HPDE6-E6E7 (cell line): ENCODE data around the gene GNPNAT1.
A peak's percentile ranks its signal among the peaks of the same experiment; 100 is the strongest.

Source experiments
- DNase-seq: peaks from one replicate; pipeline ENCODE4 v3.0.0; 2011; ENCODE audit warnings: missing footprints; ENCODE audit errors: extremely low spot score

GNPNAT1 gene

DNA sequence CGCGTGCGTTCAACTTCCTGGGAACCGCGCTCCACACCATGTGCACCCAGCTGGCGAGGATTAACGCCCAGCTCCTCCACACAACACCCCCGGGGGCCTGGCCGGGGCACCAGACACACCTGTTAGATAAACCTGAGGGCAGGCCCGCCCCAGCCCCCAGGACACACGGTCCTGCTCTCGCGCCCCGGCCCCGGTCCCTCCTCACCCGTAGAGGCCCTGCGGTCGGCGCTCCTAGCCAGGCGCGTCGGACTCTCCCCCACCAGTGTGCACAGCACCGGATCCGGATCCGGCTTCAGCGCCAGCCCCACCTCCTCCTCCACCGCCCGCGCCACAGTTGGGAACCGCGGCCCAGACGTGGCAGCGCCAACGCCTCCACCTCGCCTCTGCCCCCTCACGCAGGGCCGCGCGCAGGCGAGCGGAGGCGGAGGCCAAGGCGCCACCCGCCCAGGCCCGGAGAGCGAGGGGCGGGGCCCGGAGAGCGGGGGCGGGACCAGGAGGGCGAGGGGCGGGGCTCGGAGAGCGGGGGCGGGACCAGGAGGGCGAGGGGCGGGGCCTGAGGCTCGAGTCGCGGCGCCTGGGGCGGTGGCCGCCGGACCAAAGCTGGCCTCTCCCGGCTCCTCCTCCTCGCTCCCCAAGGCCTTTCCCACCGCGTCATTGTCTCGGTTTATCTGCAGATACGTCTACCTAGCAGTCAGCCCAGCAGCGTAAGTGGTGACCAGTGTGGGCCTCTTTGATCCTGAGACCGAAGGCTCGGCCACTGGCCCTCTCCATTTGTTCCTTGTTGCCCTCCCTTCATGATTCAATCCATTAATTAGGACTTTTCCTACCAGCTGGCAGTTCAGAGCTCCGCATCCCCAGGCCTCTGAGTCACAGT is at the start of gene GNPNAT1:
TSS of gene GNPNAT1 (minus strand) at position 385 of the 874 bp plus-strand sequence. CDS start 6,957 bp downstream, outside the sequence.
- DNase-seq: peak; percentile 79

DNA sequence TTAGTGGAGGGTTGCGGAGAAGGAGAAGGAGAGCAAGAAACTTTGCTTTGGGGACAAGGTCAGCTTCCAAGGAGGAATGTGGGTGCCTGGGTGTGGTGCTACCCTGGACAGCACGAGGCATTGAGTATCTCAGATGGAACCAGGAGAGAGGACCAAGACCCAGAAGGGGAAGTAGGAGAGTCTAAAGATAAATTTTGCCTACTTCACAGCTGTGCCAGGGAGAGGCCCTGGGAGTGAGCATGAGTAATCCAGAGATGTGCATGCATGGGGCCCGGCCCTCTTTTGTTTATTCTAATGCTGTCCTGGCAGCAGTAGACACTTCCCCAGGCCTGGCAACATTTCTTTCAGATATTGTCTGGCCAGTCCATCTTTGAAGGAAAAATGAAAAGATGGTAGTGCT is 49.5 kb upstream of the GNPNAT1 start:
- DNase-seq: peak; percentile 48

- no peak for DNase-seq
These were observed 46.0 kb upstream of the GNPNAT1 start for GRCh38 chr14:52837451-52837850.

DNA sequence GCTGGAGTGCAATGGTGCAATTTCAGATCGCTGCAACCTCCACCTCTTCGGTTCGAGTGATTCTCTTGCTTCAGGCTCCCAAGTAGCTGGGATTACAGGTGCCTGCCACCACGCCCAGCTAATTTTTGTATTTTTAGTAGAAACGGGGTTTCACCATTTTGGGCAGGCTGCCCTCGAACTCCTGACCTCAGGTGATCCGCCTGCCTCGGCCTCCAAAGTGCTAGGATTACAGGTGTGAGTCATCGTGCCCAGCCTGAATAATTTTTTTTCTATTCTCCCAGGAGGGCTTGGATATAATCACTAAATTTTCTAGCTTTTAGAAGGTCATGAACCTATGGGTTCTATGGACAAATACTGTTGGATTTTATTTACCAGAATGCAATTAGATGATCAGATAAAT is 44.7 kb upstream of the GNPNAT1 start:
- DNase-seq: no peak

- peak; percentile 52 for DNase-seq
These were observed 43.9 kb upstream of the GNPNAT1 start for GRCh38 chr14:52835122-52835903.

GRCh38 chr14:52834440-52834842 is 43.0 kb upstream of the GNPNAT1 start:
- DNase-seq: peak; percentile 4

GRCh38 chr14:52833891-52834290 is 42.5 kb upstream of the GNPNAT1 start:
- no peak for DNase-seq

DNA sequence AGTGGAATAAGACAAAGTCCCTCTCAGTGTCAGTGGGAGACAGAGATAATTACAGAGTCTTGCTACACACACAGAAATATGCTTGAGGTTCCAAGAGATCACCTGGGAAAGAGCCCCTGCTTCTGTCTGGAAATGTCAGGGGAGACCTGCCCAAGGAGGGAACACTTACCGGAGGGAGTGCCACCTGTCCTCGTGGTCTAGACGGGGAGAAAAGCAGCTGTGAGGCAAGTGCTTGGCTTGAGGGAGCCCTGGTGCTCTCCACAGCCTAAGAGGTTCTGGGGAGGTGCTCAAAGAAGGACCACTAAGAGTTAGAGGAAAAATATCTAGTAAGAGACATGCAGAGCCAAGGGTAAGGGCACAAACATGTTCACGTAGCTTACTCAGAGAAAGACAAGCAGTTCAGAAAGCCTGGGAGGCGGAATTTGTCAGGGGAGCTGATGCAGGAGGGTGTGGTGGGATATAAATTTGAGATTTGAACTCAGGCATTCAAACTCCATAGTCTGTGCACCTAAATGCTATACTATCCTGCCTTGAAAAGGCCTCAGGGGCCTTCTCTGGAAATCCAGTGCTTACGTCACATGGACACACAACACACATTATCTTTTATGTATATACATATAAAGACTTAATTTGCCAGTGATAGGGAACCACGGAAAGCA is 38.2 kb upstream of the GNPNAT1 start:
- DNase-seq: no peak

DNA sequence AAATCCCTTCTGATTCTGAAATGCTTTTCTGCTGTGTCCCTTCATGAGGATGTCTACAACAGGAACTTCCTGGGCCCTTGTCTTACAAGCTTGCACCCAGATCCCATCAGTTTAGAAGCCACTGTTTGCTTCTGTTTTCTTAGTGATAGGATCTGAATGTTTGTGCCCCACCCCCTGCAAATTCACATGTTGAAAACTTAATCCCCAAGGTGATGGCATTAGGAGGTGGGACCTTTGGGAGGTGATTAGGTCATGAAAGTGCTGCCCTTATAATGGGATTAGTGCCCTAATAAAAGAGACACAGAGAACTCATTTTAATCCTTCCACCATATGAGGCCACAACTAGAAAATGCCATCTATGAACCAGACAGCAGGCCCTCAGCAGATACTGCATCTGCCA is 36.0 kb upstream of the GNPNAT1 start:
- DNase-seq: no peak

- DNase-seq: no peak
These were observed 33.7 kb upstream of the GNPNAT1 start for GRCh38 chr14:52825085-52825484.

DNA sequence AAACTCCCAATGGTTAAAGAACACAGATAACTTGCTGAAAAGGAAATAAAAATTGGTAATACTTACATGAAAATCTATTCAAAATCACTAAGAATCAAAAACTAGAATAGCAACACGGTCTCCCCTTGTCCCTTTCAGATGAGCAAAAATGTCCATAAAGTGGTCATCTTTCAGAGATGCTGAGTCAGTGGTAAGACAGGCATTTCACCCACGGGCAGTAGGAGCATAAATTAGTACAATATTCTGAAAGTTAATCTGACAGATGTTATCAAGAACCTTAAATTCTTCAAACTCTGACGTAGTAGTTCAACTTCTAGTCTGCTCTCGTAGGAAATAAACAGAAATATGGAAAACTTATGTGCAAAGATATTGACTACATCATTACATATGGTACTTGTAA is 33.1 kb upstream of the GNPNAT1 start:
- no peak for DNase-seq

GRCh38 chr14:52821805-52822250 is 30.4 kb upstream of the GNPNAT1 start:
- DNase-seq: no peak

DNA sequence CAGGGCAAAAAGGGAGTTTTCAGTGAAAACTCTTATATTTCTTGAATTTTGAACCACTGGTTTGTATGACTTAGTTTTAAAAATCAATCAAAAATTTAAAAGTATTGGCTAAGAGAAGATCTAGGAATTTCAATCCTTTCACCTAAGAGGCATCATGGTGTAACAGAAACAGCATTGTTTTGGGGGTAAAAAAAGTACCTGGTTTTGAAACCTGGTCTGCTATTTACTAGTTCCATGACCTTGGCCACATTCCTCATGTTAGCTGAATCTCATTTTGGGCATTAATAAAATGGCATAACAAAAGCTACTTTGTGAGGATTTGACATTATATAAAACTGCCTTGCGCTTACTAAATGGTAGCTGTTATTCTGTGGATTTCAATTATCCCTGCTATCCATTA is 16.7 kb upstream of the GNPNAT1 start:
- no peak for DNase-seq

DNA sequence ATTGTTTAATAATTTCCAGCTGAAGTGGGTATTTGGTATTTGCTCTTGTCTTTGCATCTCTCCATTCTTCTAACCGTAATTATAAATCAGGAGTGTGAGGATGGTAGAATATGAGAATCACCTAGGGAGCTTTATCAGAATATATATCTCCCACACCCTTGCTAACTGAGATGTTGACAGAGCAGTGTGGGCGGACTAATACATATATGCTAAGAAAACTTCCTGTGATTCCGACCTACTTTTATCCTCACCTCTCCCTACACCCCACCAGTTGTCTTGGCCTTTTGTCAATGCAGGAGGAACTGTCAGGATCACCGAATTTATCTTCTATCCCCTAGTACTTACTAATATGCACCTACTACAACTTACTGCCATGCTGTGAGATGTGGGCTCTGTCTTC is 14.7 kb upstream of the GNPNAT1 start:
- DNase-seq: no peak

DNA sequence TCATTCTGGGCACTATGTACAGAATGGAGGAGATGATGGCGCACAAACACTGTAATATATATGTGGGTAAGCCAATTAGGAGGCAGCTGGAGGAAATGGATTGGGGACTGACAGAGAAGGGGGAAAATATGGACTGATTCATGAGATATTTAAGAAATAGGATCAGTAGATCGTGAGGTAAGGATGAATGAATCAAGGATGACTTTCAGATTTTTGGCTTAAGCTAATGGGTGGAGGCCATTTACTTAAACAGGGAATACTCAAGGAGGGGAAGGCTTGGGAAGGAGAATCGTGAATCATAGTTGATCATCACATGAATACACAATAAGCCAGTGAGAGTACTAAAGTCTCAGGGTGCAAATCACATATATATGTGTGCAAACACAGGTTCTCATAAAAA is 11.2 kb upstream of the GNPNAT1 start:
- peak; percentile 14 for DNase-seq

DNA sequence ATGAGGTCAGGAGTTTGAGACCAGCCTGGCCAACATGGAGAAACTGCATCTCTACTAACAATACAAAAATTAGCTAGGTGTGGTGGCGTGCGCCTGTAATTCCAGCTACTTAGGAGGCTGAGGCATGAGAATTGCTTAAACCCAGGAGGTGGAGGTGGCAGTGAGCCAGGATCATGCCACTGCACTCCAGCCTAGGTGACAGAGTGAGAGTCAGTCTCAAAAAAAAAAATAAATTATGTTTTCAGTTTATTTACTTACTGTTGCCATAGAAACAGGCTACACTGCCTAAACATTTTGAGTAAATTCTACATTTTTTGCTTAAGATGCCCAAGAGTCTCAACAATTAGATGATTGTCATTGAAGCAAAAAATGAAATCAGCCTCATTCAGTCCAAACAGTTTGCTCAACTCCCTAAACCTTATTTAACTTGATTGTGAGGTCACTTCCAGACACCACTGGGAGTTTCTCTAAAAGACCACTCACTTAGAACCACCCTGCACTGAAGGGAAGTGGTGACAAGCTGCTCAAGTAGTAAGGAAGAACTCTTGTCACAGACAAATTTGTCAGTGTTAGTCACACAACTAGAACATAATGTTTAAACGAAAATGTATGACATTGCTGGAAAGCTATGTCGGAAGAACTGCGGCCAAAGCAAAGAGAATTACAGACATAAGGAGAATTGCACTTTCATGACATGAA is 9.8 kb upstream of the GNPNAT1 start:
- DNase-seq: no peak

- DNase-seq: no peak
These were observed 7.4 kb upstream of the GNPNAT1 start for GRCh38 chr14:52798826-52799225.

DNA sequence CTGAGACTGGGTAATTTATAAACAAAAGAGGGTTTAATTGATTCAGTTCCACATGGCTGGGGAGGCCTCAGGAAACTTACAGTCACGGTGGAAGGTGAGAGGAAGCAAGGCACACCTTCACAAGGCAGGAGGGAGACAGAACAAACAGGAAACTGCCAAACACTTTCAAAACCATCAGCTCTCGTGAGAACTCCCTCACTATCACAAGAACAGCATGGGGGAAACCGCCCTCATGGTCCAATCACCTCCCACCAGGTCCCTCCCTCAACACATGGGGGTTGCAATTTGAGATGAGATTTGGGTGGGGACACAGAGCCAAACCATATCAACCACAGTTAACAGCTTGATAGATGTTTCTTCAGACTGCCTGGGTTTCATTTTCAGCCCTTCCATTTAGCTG is 6.2 kb upstream of the GNPNAT1 start:
- DNase-seq: no peak

GRCh38 chr14:52793061-52793460 is 1.7 kb upstream of the GNPNAT1 start:
- no peak for DNase-seq

GRCh38 chr14:52792097-52792415 is 649 bp upstream of the GNPNAT1 start:
- DNase-seq: no peak

- no peak for DNase-seq
These were observed 618 bp downstream of the GNPNAT1 start for GRCh38 chr14:52790756-52791222.
